HG03342 (cell line): ENCODE measurements around the gene SNRPA1.

Experiments
- ATAC-seq: cut with Tn5 transposase; IDR thresholded peaks from one replicate; pipeline ENCODE4 v1.9.1; 2021; ENCODE audit warnings: mild to moderate bottlenecking, moderate library complexity; ENCODE audit not compliant: unreplicated experiment

The SNRPA1 gene

GRCh38 chr15:101320501-101321052 is 25.5 kb upstream of the SNRPA1 start:
- ATAC-seq: peak; percentile 82

GRCh38 chr15:101318839-101319238 is 23.8 kb upstream of the SNRPA1 start:
- ATAC-seq: no peak

- no peak for ATAC-seq
These were observed 23.2 kb upstream of the SNRPA1 start for GRCh38 chr15:101318147-101318819.

- no peak for ATAC-seq
These were observed 22.4 kb upstream of the SNRPA1 start for GRCh38 chr15:101317336-101317872.

GRCh38 chr15:101316529-101316928 is 21.5 kb upstream of the SNRPA1 start:
- ATAC-seq: no peak

- ATAC-seq: no peak
These were observed 20.7 kb upstream of the SNRPA1 start for GRCh38 chr15:101315736-101316135.

GRCh38 chr15:101314336-101315125 is 19.5 kb upstream of the SNRPA1 start:
- no peak for ATAC-seq

GRCh38 chr15:101313041-101313761 is 18.2 kb upstream of the SNRPA1 start:
- no peak for ATAC-seq

- no peak for ATAC-seq
These were observed 15.5 kb upstream of the SNRPA1 start for GRCh38 chr15:101310508-101310907.

GRCh38 chr15:101310161-101310480 is 15.1 kb upstream of the SNRPA1 start:
- no peak for ATAC-seq

- no peak for ATAC-seq
These were observed 14.6 kb upstream of the SNRPA1 start for GRCh38 chr15:101309436-101310160.

- ATAC-seq: no peak
These were observed 13.8 kb upstream of the SNRPA1 start for GRCh38 chr15:101308604-101309435.

- no peak for ATAC-seq
These were observed 13.0 kb upstream of the SNRPA1 start for GRCh38 chr15:101307897-101308603.

- no peak for ATAC-seq
These were observed 12.2 kb upstream of the SNRPA1 start for GRCh38 chr15:101307048-101307896.

GRCh38 chr15:101306341-101307047 is 11.4 kb upstream of the SNRPA1 start:
- no peak for ATAC-seq

GRCh38 chr15:101305820-101306255 is 10.8 kb upstream of the SNRPA1 start:
- ATAC-seq: no peak

- ATAC-seq: no peak
These were observed 8.4 kb upstream of the SNRPA1 start for GRCh38 chr15:101303408-101303807.
